ENCODE results near the gene RAPGEF4. TPM values are rescaled to one million over a fixed set of nuclear protein-coding genes. Genes with fewer than 3 reads are reported as not detected.

RAPGEF4 gene
- total RNA-seq, 4 donors from 2014 or later: 3.7 to 8.9 (median 5.2) TPM

- Histone ChIP-seq H3K4me1 (peaks cover 22 to 37% (median 27%) of the 10 kb centered on the region in 4 donors), H3K27ac (replicated peaks in 1 of 4) (no peak overlapping the region), H3K27me3 (no peaks in the 10 kb centered on the region), H3K9me3 (no peaks in the 10 kb centered on the region), H3K4me3 (no peak overlapping the region), H3K36me3 (peaks cover 0 to 13% (median 0%) of the 10 kb centered on the region in 4 donors)
- TF ChIP-seq POLR2A (IDR thresholded peaks at IDR 0.05; ENCODE audit: low read depth) (no peak), POLR2AphosphoS5 (IDR thresholded peaks at IDR 0.05) (no peak), CTCF (IDR thresholded peaks at IDR 0.05) (no peak), EP300 (IDR thresholded peaks at IDR 0.05) (no peak)
- no peak for DNase-seq (ENCODE audit: extremely low spot score)
- intact Hi-C loops (cut with DNase I): no loop called here
- 91% methylated on average over 8 of the region's 8 CpGs for WGBS
Observed at GRCh38 chr2:172965433-172966212, 230.0 kb downstream of the RAPGEF4 start.

- no peak overlapping the region for H3K27ac ChIP-seq (replicated peaks in 1 of 4)
- WGBS: 82% methylated on average over 7 of the region's 16 CpGs
- no peak overlapping the region for H3K4me3 ChIP-seq
- H3K27me3 ChIP-seq: no peaks in the 10 kb centered on the region
- no peak for DNase-seq (ENCODE audit: extremely low spot score)
- H3K36me3 ChIP-seq: no peaks in the 10 kb centered on the region
- no peak for TF ChIP-seq POLR2A (IDR thresholded peaks at IDR 0.05; ENCODE audit: low read depth)
- no peak for TF ChIP-seq POLR2AphosphoS5 (IDR thresholded peaks at IDR 0.05)
- no peak for TF ChIP-seq CTCF (IDR thresholded peaks at IDR 0.05)
- TF ChIP-seq EP300 (IDR thresholded peaks at IDR 0.05): no peak
- intact Hi-C loops (cut with DNase I): no loop called here
- H3K4me1 ChIP-seq: peaks cover 27 to 43% (median 36%) of the 10 kb centered on the region in 4 donors
- no peaks in the 10 kb centered on the region for H3K9me3 ChIP-seq
Observed at GRCh38 chr2:172967036-172967982, 231.7 kb downstream of the RAPGEF4 start.

GRCh38 chr2:172968061-172968469, 232.4 kb downstream of the RAPGEF4 start:
- Histone ChIP-seq H3K27ac (replicated peaks in 1 of 4) (no peak overlapping the region), H3K27me3 (no peaks in the 10 kb centered on the region), H3K4me3 (no peak overlapping the region), H3K4me1 (peaks cover 27 to 44% (median 34%) of the 10 kb centered on the region in 4 donors), H3K36me3 (peaks cover 0 to 2% (median 0%) of the 10 kb centered on the region in 4 donors), H3K9me3 (no peaks in the 10 kb centered on the region)
- TF ChIP-seq CTCF (IDR thresholded peaks at IDR 0.05) (no peak), POLR2AphosphoS5 (IDR thresholded peaks at IDR 0.05) (peak; percentile 37 to 43)
- intact Hi-C loops (cut with DNase I): no loop called here
- DNase-seq (ENCODE audit: extremely low spot score): no peak
- WGBS: 23% methylated on average over 7 of the region's 7 CpGs

- Histone ChIP-seq H3K9me3 (no peaks in the 10 kb centered on the region), H3K27ac (replicated peaks in 1 of 4) (no peak overlapping the region), H3K36me3 (peaks cover 0 to 6% (median 0%) of the 10 kb centered on the region in 4 donors), H3K4me1 (peaks cover 27 to 44% (median 34%) of the 10 kb centered on the region in 4 donors), H3K4me3 (no peak overlapping the region), H3K27me3 (no peaks in the 10 kb centered on the region)
- intact Hi-C loops (cut with DNase I): no loop called here
- no peak for TF ChIP-seq EP300 (IDR thresholded peaks at IDR 0.05)
- no peak for TF ChIP-seq POLR2AphosphoS5 (IDR thresholded peaks at IDR 0.05)
- TF ChIP-seq POLR2A (IDR thresholded peaks at IDR 0.05; ENCODE audit: low read depth): no peak
- TF ChIP-seq CTCF (IDR thresholded peaks at IDR 0.05): no peak
- no peak for DNase-seq (ENCODE audit: extremely low spot score)
- 63% methylated on average over 1 of the region's 1 CpG for WGBS
Observed at GRCh38 chr2:172969166-172969565, 233.5 kb downstream of the RAPGEF4 start.

Data from esophagus muscularis mucosa (tissue), 4 donors.